ENCODE measurements around the gene STAC3.

STAC3 gene

DNA sequence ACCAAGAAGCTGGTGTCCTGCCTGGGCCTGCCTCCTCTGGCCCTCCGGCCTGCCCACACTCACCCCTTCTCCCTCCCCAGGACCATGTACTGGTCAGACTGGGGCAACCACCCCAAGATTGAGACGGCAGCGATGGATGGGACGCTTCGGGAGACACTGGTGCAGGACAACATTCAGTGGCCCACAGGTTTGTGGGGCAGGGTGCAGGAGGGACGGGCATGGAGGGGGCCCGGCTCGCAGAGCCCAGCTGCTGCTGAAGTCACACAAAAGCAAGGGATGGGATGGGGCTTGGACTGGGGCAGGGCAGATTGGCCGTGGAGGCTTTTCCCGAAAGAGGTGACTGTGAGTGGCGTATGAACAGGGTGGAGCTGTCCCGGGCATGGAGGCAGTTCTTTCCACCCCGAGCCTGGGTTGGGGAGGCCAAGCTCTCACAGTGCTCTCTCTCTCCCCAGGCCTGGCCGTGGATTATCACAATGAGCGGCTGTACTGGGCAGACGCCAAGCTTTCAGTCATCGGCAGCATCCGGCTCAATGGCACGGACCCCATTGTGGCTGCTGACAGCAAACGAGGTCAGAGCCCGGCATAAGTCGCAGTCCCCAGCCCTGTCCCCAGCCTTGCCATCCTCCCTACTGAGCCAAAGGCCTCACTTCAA is 42.2 kb downstream of the STAC3 start:
- DNase-seq, result no peak

GRCh38 chr12:57207731-57208630 is 43.0 kb downstream of the STAC3 start:
- DNase-seq, result no peak

DNA sequence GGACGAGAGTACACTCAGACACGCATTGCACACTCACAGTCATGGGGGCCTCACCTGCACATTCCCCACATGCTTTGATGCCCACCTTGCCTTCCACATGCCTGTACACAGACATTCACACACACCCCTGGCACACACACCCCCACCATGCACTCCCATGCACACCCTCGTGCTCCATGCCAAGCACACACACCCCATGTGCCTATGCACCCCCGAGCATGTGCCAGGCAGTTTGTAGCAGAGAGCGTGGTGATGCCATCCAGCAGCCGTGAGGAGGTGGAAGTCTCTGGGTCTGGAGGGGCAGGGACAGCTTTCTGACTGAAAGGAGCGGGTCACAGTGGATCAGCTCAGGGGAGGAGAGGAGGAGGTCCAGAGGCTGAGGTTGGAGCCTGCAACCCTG is 45.1 kb downstream of the STAC3 start:
- DNase-seq, result no peak

DNA sequence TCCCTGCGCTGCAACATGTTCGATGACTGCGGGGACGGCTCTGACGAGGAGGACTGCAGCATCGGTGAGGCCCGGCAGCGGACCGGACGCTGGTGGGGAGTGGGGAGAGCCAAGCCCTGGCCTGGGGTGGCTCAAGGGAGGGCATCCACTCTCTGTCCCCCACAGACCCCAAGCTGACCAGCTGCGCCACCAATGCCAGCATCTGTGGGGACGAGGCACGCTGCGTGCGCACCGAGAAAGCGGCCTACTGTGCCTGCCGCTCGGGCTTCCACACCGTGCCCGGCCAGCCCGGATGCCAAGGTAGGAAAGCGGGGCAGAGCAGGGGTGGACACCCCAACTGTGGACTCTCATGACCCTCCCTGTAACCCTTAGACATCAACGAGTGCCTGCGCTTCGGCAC is 45.8 kb downstream of the STAC3 start:
- no peak for DNase-seq

DNA sequence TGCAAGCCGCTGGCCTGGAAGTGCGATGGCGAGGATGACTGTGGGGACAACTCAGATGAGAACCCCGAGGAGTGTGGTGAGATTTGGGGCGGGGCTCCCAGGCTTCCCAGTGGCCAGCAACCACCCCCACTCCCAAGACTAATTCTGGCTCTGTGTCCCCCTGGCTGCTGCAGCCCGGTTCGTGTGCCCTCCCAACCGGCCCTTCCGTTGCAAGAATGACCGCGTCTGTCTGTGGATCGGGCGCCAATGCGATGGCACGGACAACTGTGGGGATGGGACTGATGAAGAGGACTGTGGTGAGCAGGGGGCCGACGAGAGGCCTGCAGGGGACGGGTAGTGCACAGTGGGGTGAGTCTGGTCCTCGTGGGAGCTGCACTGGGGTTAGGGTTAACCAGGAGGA is 46.5 kb downstream of the STAC3 start:
- DNase-seq, result no peak

DNA sequence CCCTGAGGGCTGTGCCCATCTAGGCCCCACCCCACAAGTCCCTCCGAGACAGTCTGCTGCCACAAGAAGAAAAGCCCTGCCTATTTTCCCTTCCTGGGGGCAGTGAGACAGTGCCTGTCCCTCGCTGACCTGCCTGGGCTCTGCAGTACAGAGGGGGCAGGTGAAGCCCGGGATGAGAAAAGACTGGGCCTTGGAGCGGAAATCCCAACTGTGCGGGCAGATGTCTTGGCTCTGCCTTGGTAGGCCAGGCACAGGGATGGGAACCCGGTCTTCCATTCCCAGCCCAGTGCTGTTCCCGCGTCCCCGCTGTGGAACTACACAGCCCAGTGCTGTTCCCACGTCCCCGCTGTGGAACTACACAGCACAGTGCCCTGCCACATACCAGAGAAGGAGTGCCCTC is 47.2 kb downstream of the STAC3 start:
- DNase-seq, result no peak

DNA sequence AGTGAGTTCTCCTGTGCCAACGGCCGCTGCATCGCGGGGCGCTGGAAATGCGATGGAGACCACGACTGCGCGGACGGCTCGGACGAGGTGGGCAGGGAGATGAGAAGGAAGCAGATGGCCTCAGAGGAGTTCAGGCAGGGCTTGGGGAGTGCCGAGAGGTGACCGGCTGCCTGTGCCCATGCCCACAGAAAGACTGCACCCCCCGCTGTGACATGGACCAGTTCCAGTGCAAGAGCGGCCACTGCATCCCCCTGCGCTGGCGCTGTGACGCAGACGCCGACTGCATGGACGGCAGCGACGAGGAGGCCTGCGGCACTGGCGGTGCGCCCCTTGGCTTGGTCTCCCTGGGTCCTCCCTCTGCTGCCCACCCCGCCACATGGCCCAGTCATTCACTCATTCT is 47.8 kb downstream of the STAC3 start:
- no peak for DNase-seq

DNA sequence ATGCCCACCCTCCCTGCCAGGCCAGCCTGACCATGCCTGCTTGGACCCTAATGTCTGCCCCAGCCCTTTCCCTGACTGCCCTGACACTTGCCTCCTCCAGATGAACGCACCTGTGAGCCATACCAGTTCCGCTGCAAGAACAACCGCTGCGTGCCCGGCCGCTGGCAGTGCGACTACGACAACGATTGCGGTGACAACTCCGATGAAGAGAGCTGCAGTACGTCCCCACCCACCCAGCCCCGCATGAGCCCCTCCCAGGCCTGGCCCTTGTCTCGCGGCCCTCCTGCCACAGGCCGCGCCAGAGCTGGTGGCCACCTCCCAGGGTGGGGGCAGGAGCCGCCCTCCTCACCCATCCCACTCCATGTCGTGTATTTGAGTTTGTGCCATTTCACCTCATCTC is 48.7 kb downstream of the STAC3 start:
- no peak for DNase-seq

DNA sequence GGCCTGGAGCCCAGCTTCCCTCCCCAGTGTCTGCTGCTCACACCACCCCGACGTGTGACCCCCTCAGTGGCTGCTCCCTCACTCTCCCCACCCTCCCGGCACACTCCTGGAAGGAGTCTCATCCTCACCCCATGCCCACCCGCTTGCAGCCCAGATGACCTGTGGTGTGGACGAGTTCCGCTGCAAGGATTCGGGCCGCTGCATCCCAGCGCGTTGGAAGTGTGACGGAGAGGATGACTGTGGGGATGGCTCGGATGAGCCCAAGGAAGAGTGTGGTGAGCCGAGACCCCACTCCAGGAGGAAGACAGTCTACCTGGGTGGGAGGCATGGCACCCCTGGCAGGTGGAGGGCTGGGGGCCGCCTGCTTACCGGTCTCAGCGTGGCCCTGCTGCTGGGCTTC is 49.4 kb downstream of the STAC3 start:
- no peak for DNase-seq

GRCh38 chr12:57201219-57201618 is 49.8 kb downstream of the STAC3 start:
- no peak for DNase-seq

- no peak for DNase-seq
These were observed 50.5 kb downstream of the STAC3 start for GRCh38 chr12:57200497-57200896.

DNA sequence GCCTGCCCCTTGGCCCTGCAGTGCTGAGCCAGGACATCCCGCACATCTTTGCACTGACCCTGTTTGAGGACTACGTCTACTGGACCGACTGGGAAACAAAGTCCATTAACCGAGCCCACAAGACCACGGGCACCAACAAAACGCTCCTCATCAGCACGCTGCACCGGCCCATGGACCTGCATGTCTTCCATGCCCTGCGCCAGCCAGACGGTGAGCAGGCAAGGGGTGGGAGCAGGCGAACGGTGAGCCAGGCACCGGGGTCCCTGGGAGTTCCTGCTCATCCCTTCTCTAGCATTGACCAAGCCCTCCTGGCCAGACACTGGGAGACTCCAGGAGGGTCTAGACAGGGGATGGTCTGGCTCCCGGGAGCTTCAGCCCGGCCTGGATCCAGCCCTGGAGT is 51.8 kb downstream of the STAC3 start:
- DNase-seq, result no peak

- DNase-seq, result no peak
These were observed 52.7 kb downstream of the STAC3 start for GRCh38 chr12:57198329-57198728.

DNA sequence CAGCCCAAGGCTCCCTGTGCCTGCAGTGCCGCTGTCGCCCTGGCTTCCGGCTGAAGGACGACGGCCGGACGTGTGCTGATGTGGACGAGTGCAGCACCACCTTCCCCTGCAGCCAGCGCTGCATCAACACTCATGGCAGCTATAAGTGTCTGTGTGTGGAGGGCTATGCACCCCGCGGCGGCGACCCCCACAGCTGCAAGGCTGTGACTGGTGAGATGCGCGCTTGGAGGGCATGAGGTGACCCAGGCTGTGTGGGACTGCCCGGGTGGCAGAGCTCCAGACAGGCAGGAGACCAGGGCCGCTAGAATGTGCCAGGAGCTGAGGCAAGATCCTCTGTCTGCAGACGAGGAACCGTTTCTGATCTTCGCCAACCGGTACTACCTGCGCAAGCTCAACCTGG is 54.0 kb downstream of the STAC3 start:
- no peak for DNase-seq

- DNase-seq, result no peak
These were observed 54.5 kb downstream of the STAC3 start for GRCh38 chr12:57196439-57196838.

- peak; percentile 46 for DNase-seq
These were observed 55.2 kb downstream of the STAC3 start for GRCh38 chr12:57195611-57196371.

- DNase-seq, result no peak
These were observed 55.8 kb downstream of the STAC3 start for GRCh38 chr12:57195186-57195585.

GRCh38 chr12:57194253-57194652 is 56.7 kb downstream of the STAC3 start:
- no peak for DNase-seq

DNA sequence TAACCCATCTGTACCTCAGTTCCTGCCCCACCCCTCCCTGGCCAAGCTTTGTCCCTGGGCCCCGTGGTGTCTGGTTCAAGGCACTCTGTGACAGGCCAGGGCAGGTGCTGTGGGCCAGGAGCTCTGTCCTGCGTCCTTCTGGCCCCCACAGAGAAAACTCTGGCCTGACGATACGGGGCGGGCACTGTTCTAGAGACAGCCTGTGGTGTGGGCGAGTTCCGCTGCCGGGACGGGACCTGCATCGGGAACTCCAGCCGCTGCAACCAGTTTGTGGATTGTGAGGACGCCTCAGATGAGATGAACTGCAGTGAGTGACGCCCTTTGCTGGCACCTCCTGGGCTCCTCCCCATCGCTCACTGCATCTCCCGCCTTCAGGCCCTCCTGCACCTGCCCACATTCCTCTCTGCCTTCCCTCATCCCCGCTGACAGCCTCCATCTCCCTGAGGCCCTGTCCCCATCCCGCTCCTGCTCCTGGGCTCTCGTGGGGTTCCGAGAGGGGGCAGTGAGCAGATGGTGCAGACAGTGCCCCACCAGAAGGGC is 57.2 kb downstream of the STAC3 start:
- DNase-seq, result no peak

Measured in MV-4-11 (cell line).